Measurements from ENCODE around the gene PPFIBP1. TPM values are rescaled to one million over a fixed set of nuclear protein-coding genes. Genes with fewer than 3 reads are reported as not detected.

PPFIBP1 gene
- total and polyA plus RNA-seq, 2 of the 4 experiments (the other 2 are of a cell fraction): 30.4 to 72.2 TPM

GRCh38 chr12:27646149-27646548, 122.1 kb downstream of the PPFIBP1 start:
- H3K9me1 ChIP-seq (ENCODE audit: insufficient read depth, low read length): no peaks in the 10 kb centered on the region
- peaks cover 13 to 22% of the 10 kb centered on the region in 2 experiments; a peak in 2 of 4 replicates for H3K79me1 ChIP-seq (ENCODE audit: low read depth in 1 of 2, low read length in 2 of 2)
- H2AK9ac ChIP-seq (replicated peaks; ENCODE audit: low read depth, low read length, poor library complexity): no peak overlapping the region
- H3K4me1 ChIP-seq (ENCODE audit: control insufficient read depth, insufficient read depth, low read length): peaks cover 3% of the 10 kb centered on the region
- no peaks in the 10 kb centered on the region for H3K9me3 ChIP-seq (ENCODE audit: control insufficient read depth, insufficient read depth, low read length)
- ChIA-PET POLR2A (ENCODE audit: unreplicated experiment) (no interaction called here), CTCF (interaction anchor here (0.6 kb wide), 1 partner anchor 711 kb away, joined by 3 read pairs; no protein-coding TSS in a partner anchor)
- DNase-seq: no peak
- H2BK5ac ChIP-seq (ENCODE audit: low read depth, low read length, poor library complexity, severe bottlenecking): no peak overlapping the region
- no peak overlapping the region for H4K8ac ChIP-seq (ENCODE audit: low read depth in 2 of 2, low read length in 2 of 2)
- H2BK15ac ChIP-seq (ENCODE audit: low read depth, low read length): no peak overlapping the region
- no peak overlapping the region for H3K23ac ChIP-seq (ENCODE audit: low read depth, low read length)
- no peaks in the 10 kb centered on the region for H4K20me1 ChIP-seq (ENCODE audit: insufficient read depth, low read length)
- no peak overlapping the region for H4K91ac ChIP-seq (ENCODE audit: insufficient read depth, low read depth, low read length)
- no peak overlapping the region for H2BK120ac ChIP-seq (ENCODE audit: low read depth, low read length)
- H2BK20ac ChIP-seq (ENCODE audit: low read depth, low read length): no peak overlapping the region
- BruUV-seq (replicated peaks): no TSS peak
- H3K18ac ChIP-seq (ENCODE audit: low read depth, low read length): no peak overlapping the region
- no peaks in the 10 kb centered on the region for H3K27me3 ChIP-seq (ENCODE audit: control insufficient read depth, insufficient read depth, low read length)
- no peak overlapping the region for H3K56ac ChIP-seq (ENCODE audit: extremely low read depth, insufficient read depth, low read length)
- 0 out of 2 replicates have a peak, but pooled peaks cover 1% of the 10 kb centered on the region for H3K36me3 ChIP-seq (ENCODE audit: control insufficient read depth, insufficient read depth, low read length)
- dilution Hi-C loops (cut with HindIII; ENCODE audit: low sequenced_read_pairs, unreplicated experiment): no loop called here
- no peak overlapping the region for H3K27ac ChIP-seq (ENCODE audit: insufficient read depth, low read length)
- in situ Hi-C loops (cut with MboI; ENCODE audit: low sequenced_read_pairs): no loop called here
- no peak overlapping the region for H2AK5ac ChIP-seq (ENCODE audit: low read depth, low read length)
- H2AFZ ChIP-seq (replicated peaks; ENCODE audit: low read length, poor library complexity): no peak overlapping the region
- H4K5ac ChIP-seq (ENCODE audit: low read depth, low read length): no peak overlapping the region
- no peak for TF ChIP-seq CTCF (conservative IDR thresholded peaks at IDR 0.05; ENCODE audit: low read depth, low read length)
- no peak for TF ChIP-seq BHLHE40 (IDR thresholded peaks at IDR 0.05; ENCODE audit: low read depth, low read length)
- no peak for TF ChIP-seq FOS (IDR thresholded peaks at IDR 0.05; ENCODE audit: low read depth, low read length)
- no peak for TF ChIP-seq SMC3 (IDR thresholded peaks at IDR 0.05; ENCODE audit: low read depth, low read length)
- no peak for TF ChIP-seq RCOR1 (IDR thresholded peaks at IDR 0.05; ENCODE audit: insufficient replicate concordance, low read length)
- no peak for TF ChIP-seq RFX5 (IDR thresholded peaks at IDR 0.05; ENCODE audit: low read depth, low read length)
- TF ChIP-seq ELK1 (IDR thresholded peaks at IDR 0.05; ENCODE audit: borderline replicate concordance, low read depth, low read length): no peak
- no peak for TF ChIP-seq MAFK (IDR thresholded peaks at IDR 0.05; ENCODE audit: low read depth, low read length)
- TF ChIP-seq RAD21 (IDR thresholded peaks at IDR 0.05; ENCODE audit: low read length): no peak
- no peak for TF ChIP-seq NFE2L2 (IDR thresholded peaks at IDR 0.05; ENCODE audit: low read depth, low read length)
- TF ChIP-seq MAZ (IDR thresholded peaks at IDR 0.05; ENCODE audit: borderline replicate concordance, low read depth, low read length): no peak
- no peak for TF ChIP-seq USF2 (IDR thresholded peaks at IDR 0.05; ENCODE audit: low read depth, low read length)
- no peak for TF ChIP-seq POLR2A (IDR thresholded peaks at IDR 0.05; ENCODE audit: low read depth, low read length)
- H3K9ac ChIP-seq (ENCODE audit: low read depth, low read length): no peak overlapping the region
- H3K14ac ChIP-seq (replicated peaks; ENCODE audit: low read depth, low read length): no peak overlapping the region
- no peak overlapping the region for H3K4me3 ChIP-seq (ENCODE audit: insufficient read depth, low read depth, low read length)
- ATAC-seq (ENCODE audit: low read depth): no peak
- H3K4ac ChIP-seq (ENCODE audit: low read depth, low read length): no peak overlapping the region
- H3K4me2 ChIP-seq (ENCODE audit: low read depth, low read length): no peak overlapping the region
- WGBS, 2 experiments (ENCODE audit: extremely low coverage in 2 of 2, insufficient read length in 1 of 2): no CpG with 5 or more reads among the region's 2 CpGs
- intact Hi-C loops (cut with micrococcal nuclease): no loop called here

Measured in IMR-90 (cell line).